ENCODE results near the gene PDILT.
"Not testable (repeated sequence)": the region's sequence is repeated elsewhere in the genome, so short reads cannot be mapped to it uniquely, and the experiment has no call there.

Gene PDILT

GRCh38 chr16:20322696-20323095 lies 81.8 kb downstream of the PDILT start:
- H3K4me2 ChIP-seq: no peak overlapping the region
- H3K79me2 ChIP-seq (ENCODE audit: insufficient read depth, low read depth): no peaks in the 10 kb centered on the region
- no peak for TF ChIP-seq CTCF (conservative IDR thresholded peaks at IDR 0.05; ENCODE audit: low read depth, low read length)
- H2AFZ ChIP-seq (ENCODE audit: low read depth): no peak overlapping the region
- no peaks in the 10 kb centered on the region for H3K36me3 ChIP-seq (ENCODE audit: insufficient read depth)
- no peak overlapping the region for H3K27ac ChIP-seq
- no peaks in the 10 kb centered on the region for H3K27me3 ChIP-seq (ENCODE audit: insufficient read depth, low read depth)
- no peaks in the 10 kb centered on the region for H4K20me1 ChIP-seq (ENCODE audit: insufficient read depth)
- H3K9ac ChIP-seq: no peak overlapping the region
- no peaks in the 10 kb centered on the region for H3K4me1 ChIP-seq (ENCODE audit: low read depth, poor library complexity, severe bottlenecking)
- H3K4me3 ChIP-seq (IDR thresholded peaks at IDR 0.05; ENCODE audit: insufficient read depth, low read depth, low read length): no peak overlapping the region

- Histone ChIP-seq H3K9ac (no peak overlapping the region), H3K27ac (no peak overlapping the region), H3K4me3 (IDR thresholded peaks at IDR 0.05; ENCODE audit: insufficient read depth, low read depth, low read length) (no peak overlapping the region), H3K4me2 (no peak overlapping the region), H2AFZ (ENCODE audit: low read depth) (no peak overlapping the region), H3K4me1 (ENCODE audit: low read depth, poor library complexity, severe bottlenecking) (no peaks in the 10 kb centered on the region), H3K27me3 (ENCODE audit: insufficient read depth, low read depth) (no peaks in the 10 kb centered on the region), H4K20me1 (ENCODE audit: insufficient read depth) (no peaks in the 10 kb centered on the region), H3K79me2 (ENCODE audit: insufficient read depth, low read depth) (no peaks in the 10 kb centered on the region), H3K36me3 (ENCODE audit: insufficient read depth) (no peaks in the 10 kb centered on the region)
- no peak for TF ChIP-seq CTCF (conservative IDR thresholded peaks at IDR 0.05; ENCODE audit: low read depth, low read length)
These were observed 82.9 kb downstream of the PDILT start for GRCh38 chr16:20321671-20322070.

- H3K9ac ChIP-seq: not testable (repeated sequence)
These were observed 83.5 kb downstream of the PDILT start for GRCh38 chr16:20321051-20321450.

GRCh38 chr16:20320592-20320991 lies 83.9 kb downstream of the PDILT start:
- Histone ChIP-seq H3K4me3 (IDR thresholded peaks at IDR 0.05; ENCODE audit: insufficient read depth, low read depth, low read length) (no peak overlapping the region), H3K4me1 (ENCODE audit: low read depth, poor library complexity, severe bottlenecking) (no peaks in the 10 kb centered on the region), H3K36me3 (ENCODE audit: insufficient read depth) (no peaks in the 10 kb centered on the region), H2AFZ (ENCODE audit: low read depth) (no peak overlapping the region), H3K27me3 (ENCODE audit: insufficient read depth, low read depth) (no peaks in the 10 kb centered on the region), H4K20me1 (ENCODE audit: insufficient read depth) (no peaks in the 10 kb centered on the region), H3K79me2 (ENCODE audit: insufficient read depth, low read depth) (no peaks in the 10 kb centered on the region), H3K9ac (no peak overlapping the region), H3K4me2 (no peak overlapping the region), H3K27ac (no peak overlapping the region)
- no peak for TF ChIP-seq CTCF (conservative IDR thresholded peaks at IDR 0.05; ENCODE audit: low read depth, low read length)

More at GRCh38 chr16:20321051-20321450, 83.5 kb downstream of the PDILT start:
- H4K20me1 ChIP-seq (ENCODE audit: insufficient read depth); H3K36me3 ChIP-seq (ENCODE audit: insufficient read depth); H3K4me2 ChIP-seq; H2AFZ ChIP-seq (ENCODE audit: low read depth); H3K4me3 ChIP-seq (IDR thresholded peaks at IDR 0.05; ENCODE audit: insufficient read depth, low read depth, low read length); H3K27me3 ChIP-seq (ENCODE audit: insufficient read depth, low read depth); H3K79me2 ChIP-seq (ENCODE audit: insufficient read depth, low read depth); H3K27ac ChIP-seq; H3K4me1 ChIP-seq (ENCODE audit: low read depth, poor library complexity, severe bottlenecking): not testable (repeated sequence)

GRCh38 chr16:20320178-20320577 lies 84.4 kb downstream of the PDILT start:
- TF ChIP-seq CTCF (conservative IDR thresholded peaks at IDR 0.05; ENCODE audit: low read depth, low read length): no peak
- no peaks in the 10 kb centered on the region for H3K36me3 ChIP-seq (ENCODE audit: insufficient read depth)
- no peak overlapping the region for H3K4me2 ChIP-seq
- H3K27ac ChIP-seq: no peak overlapping the region
- H3K4me3 ChIP-seq (IDR thresholded peaks at IDR 0.05; ENCODE audit: insufficient read depth, low read depth, low read length): no peak overlapping the region
- no peaks in the 10 kb centered on the region for H3K79me2 ChIP-seq (ENCODE audit: insufficient read depth, low read depth)
- H3K9ac ChIP-seq: no peak overlapping the region
- H3K27me3 ChIP-seq (ENCODE audit: insufficient read depth, low read depth): no peaks in the 10 kb centered on the region
- no peaks in the 10 kb centered on the region for H3K4me1 ChIP-seq (ENCODE audit: low read depth, poor library complexity, severe bottlenecking)
- H4K20me1 ChIP-seq (ENCODE audit: insufficient read depth): no peaks in the 10 kb centered on the region
- no peak overlapping the region for H2AFZ ChIP-seq (ENCODE audit: low read depth)

Measured in KMS-11 (cell line).